MM.1S (cell line): ENCODE results near the gene DUSP8.

Experiments used
- DNase-seq: peaks from one replicate; pipeline ENCODE4 v3.0.0-alpha.2; 2015
- H2AFZ ChIP-seq: fragments of 300-600 bp; sonication (generic); 2 replicates; pipeline ENCODE4 v1.6.0; 2016; ENCODE audit warnings: antibody characterized with exemption, low read length
- H3F3A ChIP-seq: fragments of 300-600 bp; sonication (generic); 2 replicates; pipeline ENCODE4 v1.6.1; 2016; ENCODE audit warnings: mild to moderate bottlenecking, antibody characterized with exemption, low read length, moderate library complexity, mixed read lengths; ENCODE audit not compliant: insufficient read depth
- H3K27ac ChIP-seq: fragments of 300-600 bp; sonication (generic); 2 replicates; pipeline ENCODE4 v1.5.1; 2016; ENCODE audit warnings: mild to moderate bottlenecking, low read length
- H3K27me3 ChIP-seq: fragments of 300-600 bp; sonication (generic); replicated peaks from 2 replicates; pipeline ENCODE4 v1.6.0; 2016; ENCODE audit warnings: low read length; ENCODE audit not compliant: insufficient read depth
- H3K36me3 ChIP-seq: fragments of 300-600 bp; sonication (generic); replicated peaks from 2 replicates; pipeline ENCODE4 v1.6.1; 2016; ENCODE audit warnings: mild to moderate bottlenecking, low read length, mixed read lengths; ENCODE audit not compliant: insufficient read depth
- H3K4me1 ChIP-seq: fragments of 300-600 bp; sonication (generic); 2 replicates; pipeline ENCODE4 v1.6.1; 2016; ENCODE audit warnings: low read length, mixed read lengths
- H3K4me2 ChIP-seq: fragments of 300-600 bp; sonication (generic); 2 replicates; pipeline ENCODE4 v1.6.0; 2016; ENCODE audit warnings: low read depth, low read length
- H3K4me3 ChIP-seq: fragments of 300-600 bp; sonication (generic); 2 replicates; pipeline ENCODE4 v1.5.1; 2016; ENCODE audit warnings: low read length, mixed read lengths
- H3K79me2 ChIP-seq: fragments of 300-600 bp; sonication (generic); 2 replicates; pipeline ENCODE4 v1.6.1; 2016; ENCODE audit warnings: mixed run types, low read length, mixed read lengths
- H3K9ac ChIP-seq: fragments of 300-600 bp; sonication (generic); 2 replicates; pipeline ENCODE4 v1.6.1; 2016; ENCODE audit warnings: low read length, mixed read lengths
- H3K9me2 ChIP-seq: fragments of 300-600 bp; sonication (generic); replicated peaks from 2 replicates; pipeline ENCODE4 v1.6.1; 2016; ENCODE audit warnings: mild to moderate bottlenecking, low read length, mixed read lengths; ENCODE audit not compliant: insufficient read depth
- H3K9me3 ChIP-seq: fragments of 300-600 bp; sonication (generic); replicated peaks from 2 replicates; pipeline ENCODE4 v1.6.1; 2016; ENCODE audit warnings: mild to moderate bottlenecking, low read length, mixed read lengths; ENCODE audit not compliant: insufficient read depth
- H4K20me1 ChIP-seq: fragments of 300-600 bp; sonication (generic); 2 replicates; pipeline ENCODE4 v1.6.1; 2016; ENCODE audit warnings: mild to moderate bottlenecking, low read length, moderate library complexity, mixed read lengths; ENCODE audit not compliant: insufficient read depth
- CTCF ChIP-seq: fragments of 300-600 bp; sonication (generic); IDR thresholded peaks from 2 replicates; pipeline ENCODE4 v1.5.1; 2016; ENCODE audit warnings: antibody characterized with exemption, low read length, mixed read lengths
- EZH2 ChIP-seq: fragments of 300-600 bp; sonication (generic); optimal IDR thresholded peaks from 2 replicates; pipeline ENCODE3; 2017; ENCODE audit warnings: low read depth, mild to moderate bottlenecking, antibody characterized with exemption, low read length, mixed read lengths
- EZH2phosphoT487 ChIP-seq: fragments of 300-600 bp; sonication (generic); IDR thresholded peaks from 2 replicates; pipeline ENCODE4 v1.6.1; 2018; ENCODE audit warnings: antibody characterized with exemption, low read length

Gene DUSP8

GRCh38 chr11:1541474-1542204, 30.4 kb downstream of the DUSP8 start:
- H3K9me3 ChIP-seq, result no peaks in the 10 kb centered on the region
- no peak for DNase-seq
- no peaks in the 10 kb centered on the region for H4K20me1 ChIP-seq
- no peaks in the 10 kb centered on the region for H3K36me3 ChIP-seq
- H3K9me2 ChIP-seq, result no peaks in the 10 kb centered on the region
- H3K4me1 ChIP-seq, result no peaks in the 10 kb centered on the region
- peaks cover 82% of the 10 kb centered on the region for H3K27me3 ChIP-seq
- H3K4me2 ChIP-seq, result no peak overlapping the region
- H2AFZ ChIP-seq, result no peak overlapping the region
- TF ChIP-seq EZH2phosphoT487, result no peak
- TF ChIP-seq EZH2, result no peak
- no peak for TF ChIP-seq CTCF
- no peak overlapping the region for H3K4me3 ChIP-seq
- H3K79me2 ChIP-seq, result peaks cover 9% of the 10 kb centered on the region
- no peaks in the 10 kb centered on the region for H3F3A ChIP-seq
- H3K27ac ChIP-seq, result no peak overlapping the region
- H3K9ac ChIP-seq, result no peak overlapping the region

GRCh38 chr11:1540074-1540473, 32.0 kb downstream of the DUSP8 start:
- H3K36me3 ChIP-seq, result no peaks in the 10 kb centered on the region
- no peaks in the 10 kb centered on the region for H4K20me1 ChIP-seq
- TF ChIP-seq EZH2, result no peak
- no peak for TF ChIP-seq CTCF
- TF ChIP-seq EZH2phosphoT487, result no peak
- H3F3A ChIP-seq, result no peaks in the 10 kb centered on the region
- H3K9ac ChIP-seq, result no peak overlapping the region
- no peak overlapping the region for H3K4me2 ChIP-seq
- H3K4me3 ChIP-seq, result no peak overlapping the region
- H3K27ac ChIP-seq, result no peak overlapping the region
- H2AFZ ChIP-seq, result no peak overlapping the region
- peaks cover 66% of the 10 kb centered on the region for H3K27me3 ChIP-seq
- H3K4me1 ChIP-seq, result no peaks in the 10 kb centered on the region
- H3K9me2 ChIP-seq, result no peaks in the 10 kb centered on the region
- DNase-seq, result no peak
- no peaks in the 10 kb centered on the region for H3K9me3 ChIP-seq
- peaks cover 25% of the 10 kb centered on the region for H3K79me2 ChIP-seq

GRCh38 chr11:1538153-1538552, 33.9 kb downstream of the DUSP8 start:
- no peaks in the 10 kb centered on the region for H3F3A ChIP-seq
- H3K36me3 ChIP-seq, result no peaks in the 10 kb centered on the region
- H3K9me3 ChIP-seq, result no peaks in the 10 kb centered on the region
- H2AFZ ChIP-seq, result no peak overlapping the region
- peaks cover 48% of the 10 kb centered on the region for H3K27me3 ChIP-seq
- no peaks in the 10 kb centered on the region for H3K9me2 ChIP-seq
- no peak overlapping the region for H3K4me3 ChIP-seq
- TF ChIP-seq EZH2 (no peak), CTCF (no peak), EZH2phosphoT487 (no peak)
- no peaks in the 10 kb centered on the region for H4K20me1 ChIP-seq
- peaks cover 43% of the 10 kb centered on the region for H3K79me2 ChIP-seq
- no peak overlapping the region for H3K4me2 ChIP-seq
- H3K9ac ChIP-seq, result no peak overlapping the region
- H3K27ac ChIP-seq, result no peak overlapping the region
- H3K4me1 ChIP-seq, result no peaks in the 10 kb centered on the region
- no peak for DNase-seq
